Astrocyte (in vitro differentiated cells and primary cell): ENCODE data around the gene DAP3.

Experiments
- EZH2 ChIP-seq: IDR thresholded peaks from 2 replicates; pipeline ENCODE4 v1.6.1; 2012; ENCODE audit warnings: mild to moderate bottlenecking, low read length, inconsistent platforms; ENCODE audit not compliant: insufficient read depth
- TF ChIP-seq, protein P1 (sequence below): IDR thresholded peaks from 2 replicates; pipeline ENCODE4 v1.5.1; 2011; ENCODE audit warnings: low read depth, mild to moderate bottlenecking, inconsistent platforms, low read length, moderate library complexity; ENCODE audit not compliant: insufficient read depth

- TF ChIP-seq, protein P1, sequence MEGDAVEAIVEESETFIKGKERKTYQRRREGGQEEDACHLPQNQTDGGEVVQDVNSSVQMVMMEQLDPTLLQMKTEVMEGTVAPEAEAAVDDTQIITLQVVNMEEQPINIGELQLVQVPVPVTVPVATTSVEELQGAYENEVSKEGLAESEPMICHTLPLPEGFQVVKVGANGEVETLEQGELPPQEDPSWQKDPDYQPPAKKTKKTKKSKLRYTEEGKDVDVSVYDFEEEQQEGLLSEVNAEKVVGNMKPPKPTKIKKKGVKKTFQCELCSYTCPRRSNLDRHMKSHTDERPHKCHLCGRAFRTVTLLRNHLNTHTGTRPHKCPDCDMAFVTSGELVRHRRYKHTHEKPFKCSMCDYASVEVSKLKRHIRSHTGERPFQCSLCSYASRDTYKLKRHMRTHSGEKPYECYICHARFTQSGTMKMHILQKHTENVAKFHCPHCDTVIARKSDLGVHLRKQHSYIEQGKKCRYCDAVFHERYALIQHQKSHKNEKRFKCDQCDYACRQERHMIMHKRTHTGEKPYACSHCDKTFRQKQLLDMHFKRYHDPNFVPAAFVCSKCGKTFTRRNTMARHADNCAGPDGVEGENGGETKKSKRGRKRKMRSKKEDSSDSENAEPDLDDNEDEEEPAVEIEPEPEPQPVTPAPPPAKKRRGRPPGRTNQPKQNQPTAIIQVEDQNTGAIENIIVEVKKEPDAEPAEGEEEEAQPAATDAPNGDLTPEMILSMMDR: no peak
- TF ChIP-seq EZH2: no peak
Measured at GRCh38 chr1:155688324-155689080, 389 bp upstream of the DAP3 start, which contains the start of gene YY1AP1.
